Inferior parietal cortex (tissue), 1 donor: Measurements from ENCODE around the gene NEK3.
"Not testable (repeated sequence)": the region's sequence is repeated elsewhere in the genome, so short reads cannot be mapped to it uniquely, and the experiment has no call there.

Experiments used
- DNase-seq: peaks from one replicate; pipeline ENCODE4 v3.0.0-alpha.2; 2016; ENCODE audit errors: extremely low spot score

The NEK3 gene

DNA sequence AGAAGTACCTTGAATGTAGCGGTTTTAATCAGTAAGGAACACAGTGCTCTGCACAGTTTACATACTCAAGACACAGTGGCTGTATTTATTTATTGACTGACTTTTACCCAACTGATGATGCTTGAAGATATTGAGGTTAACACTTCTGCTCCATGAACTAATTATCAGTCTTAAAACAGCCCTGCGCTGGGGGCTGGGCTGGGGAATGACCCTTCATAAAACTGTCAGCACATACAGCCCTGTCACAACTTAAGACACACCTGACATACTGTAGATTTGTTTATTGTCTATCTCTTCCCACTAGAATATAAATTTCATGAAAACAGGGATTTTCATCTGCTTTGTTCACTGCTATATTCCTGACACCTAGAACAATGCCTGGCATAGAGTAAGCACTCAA lies 41.3 kb downstream of the NEK3 start:
- DNase-seq: no peak

DNA sequence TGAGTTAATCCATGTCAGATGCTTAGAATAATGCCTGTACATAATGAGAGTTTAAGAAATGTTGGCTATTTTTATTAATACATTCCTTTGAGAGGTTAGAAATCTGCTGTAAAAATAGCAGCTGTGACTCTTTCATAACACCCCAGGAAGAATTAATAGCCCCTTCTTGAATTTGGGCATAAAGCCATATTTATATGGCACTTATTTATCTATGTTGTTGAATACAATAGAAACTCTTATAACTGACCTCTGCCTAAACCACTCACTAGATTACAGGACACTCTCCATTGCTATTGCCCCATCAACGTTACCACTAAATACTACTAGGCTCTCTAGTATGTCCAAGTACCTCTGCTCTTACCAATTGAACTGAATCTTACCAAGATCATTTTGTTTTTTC lies 46.8 kb downstream of the NEK3 start:
- no peak for DNase-seq

DNA sequence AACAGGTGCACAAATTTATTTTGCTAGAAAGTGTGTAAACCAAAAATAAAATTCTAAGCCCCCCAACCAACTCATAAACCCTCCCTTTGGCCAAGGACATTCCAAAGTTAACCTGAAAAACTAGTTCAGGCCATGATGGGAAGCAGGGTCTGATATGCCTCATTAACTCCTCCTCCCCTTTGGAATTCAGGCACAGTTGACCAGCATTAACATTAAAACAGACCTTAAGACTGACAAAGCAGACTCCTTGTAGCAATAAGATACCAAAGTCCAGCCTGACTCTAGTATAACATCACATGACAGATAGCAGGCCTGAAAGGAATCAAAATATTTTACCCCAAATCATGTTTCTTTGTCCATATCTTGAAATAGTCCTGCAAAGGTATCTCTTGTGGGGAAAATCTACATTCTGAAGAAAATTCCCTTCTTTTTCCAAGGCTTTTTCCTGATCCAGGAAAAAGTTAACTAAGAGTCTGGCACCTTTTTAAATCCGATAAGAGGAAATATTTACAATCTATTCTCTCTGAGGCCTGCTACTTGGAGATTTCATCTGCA lies 50.2 kb downstream of the NEK3 start:
- DNase-seq: no peak

DNA sequence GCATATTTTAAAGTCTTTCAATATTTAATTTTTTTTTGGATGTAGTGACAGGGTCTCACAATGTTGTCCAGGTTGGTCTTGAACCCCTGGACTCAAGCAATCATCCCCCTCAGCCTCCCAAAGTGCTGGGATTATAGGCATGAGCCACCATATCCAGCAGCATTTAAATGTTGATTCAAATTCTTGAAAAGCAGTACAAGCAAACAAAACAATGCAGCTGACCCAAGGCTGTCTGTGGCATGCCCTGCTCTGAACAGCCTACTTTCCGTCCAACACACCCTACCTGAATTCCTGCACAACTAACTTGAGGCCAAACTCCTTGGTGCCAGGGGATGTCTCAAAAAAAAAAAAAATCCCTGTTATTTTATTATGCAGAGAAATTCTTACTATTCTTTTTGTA lies 53.6 kb downstream of the NEK3 start:
- DNase-seq: no peak

DNA sequence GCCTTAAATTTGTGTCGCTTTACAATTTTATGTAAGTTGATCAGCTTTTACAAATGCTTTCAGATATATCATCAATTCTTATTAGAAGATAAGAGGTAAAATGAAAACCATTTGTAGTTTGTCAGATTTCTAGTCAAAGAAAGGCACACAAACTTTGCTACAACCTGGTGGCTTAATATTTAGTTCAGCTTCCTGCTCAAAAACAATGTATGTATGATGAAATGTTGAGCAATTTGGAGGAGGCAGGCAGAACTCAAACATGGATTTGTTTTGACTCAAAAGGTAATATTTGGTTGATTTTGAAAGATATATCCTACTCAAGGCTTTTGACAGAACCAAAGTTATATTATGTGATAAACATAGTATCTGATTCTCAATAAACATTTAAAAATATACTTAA lies 54.8 kb downstream of the NEK3 start:
- DNase-seq: no peak

DNA sequence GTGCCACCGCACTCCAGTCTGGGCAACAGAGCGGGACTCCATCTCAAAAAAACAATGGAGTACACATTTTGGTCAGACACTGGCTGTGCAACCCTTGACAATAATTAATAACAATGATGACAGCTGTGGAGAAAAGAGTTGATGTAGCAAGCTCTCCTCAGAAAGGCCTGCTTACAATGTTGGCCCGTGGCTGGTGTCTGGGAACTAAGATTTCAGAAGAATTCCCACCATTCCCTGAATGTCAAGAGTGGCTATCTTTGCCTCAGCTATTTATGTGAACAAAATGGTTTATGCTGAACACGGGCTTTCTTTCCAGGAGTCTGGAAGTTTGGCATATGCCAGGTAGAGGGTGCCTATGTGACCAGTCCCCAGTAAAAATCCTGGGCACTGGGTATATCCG lies 56.0 kb downstream of the NEK3 start:
- no peak for DNase-seq

DNA sequence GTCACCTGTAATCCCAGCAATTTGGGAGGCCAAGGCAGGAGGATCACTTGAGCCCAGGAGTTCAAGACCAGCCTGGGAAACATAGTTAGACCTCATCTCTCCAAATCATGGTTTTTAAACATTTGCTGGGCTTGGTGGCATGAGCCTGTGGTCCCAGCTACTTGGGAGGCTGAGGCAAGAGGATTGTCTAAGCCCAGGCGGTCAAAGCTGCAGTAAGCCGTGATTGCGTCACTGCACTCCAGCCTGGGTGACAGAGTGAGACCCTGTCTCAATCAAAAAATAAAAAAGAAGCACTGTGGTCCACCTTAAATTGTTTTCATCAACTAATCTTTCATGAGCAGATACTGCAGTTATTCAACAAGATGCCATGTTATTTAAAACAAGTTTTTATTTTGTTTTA lies 57.0 kb downstream of the NEK3 start:
- DNase-seq: not testable (repeated sequence)

DNA sequence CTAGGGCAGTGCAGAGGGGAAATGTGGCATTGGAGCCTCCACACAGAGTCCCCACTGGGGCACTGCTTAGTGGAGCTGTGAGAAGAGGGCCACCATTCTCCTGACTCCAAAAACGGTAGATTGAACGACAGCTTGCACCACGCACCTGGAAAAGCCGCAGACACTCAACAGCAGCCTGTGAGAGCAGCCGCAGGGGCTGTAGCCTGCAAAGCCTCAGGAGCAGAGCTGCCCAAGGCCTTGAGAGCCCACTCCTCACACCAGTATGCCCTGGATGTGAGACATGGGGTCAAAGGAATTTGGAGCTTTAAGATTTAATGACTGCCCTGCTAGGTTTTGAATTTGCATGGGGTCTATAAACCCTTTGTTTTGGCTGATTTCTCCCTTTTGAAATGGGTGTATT lies 62.2 kb downstream of the NEK3 start:
- no peak for DNase-seq

DNA sequence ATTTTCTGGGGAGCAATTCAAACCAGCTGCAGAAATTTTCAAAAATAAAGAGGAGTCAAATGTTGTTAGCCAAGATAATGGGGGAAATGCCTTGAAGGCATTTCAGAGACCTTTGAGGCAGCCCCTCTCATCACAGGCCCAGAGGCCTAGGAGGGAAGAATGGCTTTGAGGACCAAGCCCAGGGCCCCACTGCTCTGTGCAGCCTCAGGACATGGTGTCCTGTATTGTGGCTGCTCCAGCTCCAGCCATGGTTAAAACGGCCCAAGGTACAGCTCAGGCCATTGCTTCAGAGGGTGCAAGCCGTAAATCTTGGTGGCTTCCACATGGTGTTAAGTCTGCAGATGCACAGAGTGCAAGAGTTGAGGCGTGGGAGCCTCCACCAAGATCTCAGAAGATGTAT lies 62.6 kb downstream of the NEK3 start:
- DNase-seq: no peak

DNA sequence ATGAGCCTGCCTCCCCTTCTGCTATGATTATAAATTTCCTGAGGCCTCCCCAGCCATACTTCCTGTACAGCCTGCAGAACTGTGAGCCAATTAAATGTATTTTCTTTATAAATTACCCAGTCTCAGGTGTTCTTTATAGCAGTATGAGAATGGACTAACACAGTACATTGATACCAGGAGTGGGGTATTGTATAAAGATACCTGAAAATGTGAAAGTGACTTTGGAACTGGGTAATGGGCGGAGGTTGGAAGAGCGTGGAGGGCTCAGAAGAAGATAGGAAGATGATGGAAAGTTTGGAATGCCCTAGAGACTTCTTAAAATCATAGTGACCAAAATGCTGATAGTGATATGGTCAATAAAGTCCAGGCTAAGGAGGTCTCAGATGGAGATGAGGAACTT lies 63.3 kb downstream of the NEK3 start:
- DNase-seq: no peak

DNA sequence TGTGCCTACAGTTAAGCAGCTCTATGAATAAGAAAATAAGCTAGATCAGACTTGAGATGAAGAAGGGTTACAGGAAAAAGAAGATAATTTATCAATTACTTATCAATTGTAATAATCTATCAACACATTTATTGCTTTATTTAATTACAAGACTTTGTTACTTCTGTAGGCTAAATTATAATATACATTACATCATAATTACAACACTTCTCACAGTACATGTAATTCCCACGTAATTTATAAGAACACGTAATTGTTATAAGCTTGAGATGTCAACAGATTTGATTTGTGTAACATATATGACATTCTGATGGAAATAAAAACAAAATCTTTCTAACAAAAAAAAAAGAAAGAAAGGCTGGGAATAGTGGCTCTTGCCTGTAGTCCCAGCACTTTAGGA lies 67.3 kb downstream of the NEK3 start:
- no peak for DNase-seq

DNA sequence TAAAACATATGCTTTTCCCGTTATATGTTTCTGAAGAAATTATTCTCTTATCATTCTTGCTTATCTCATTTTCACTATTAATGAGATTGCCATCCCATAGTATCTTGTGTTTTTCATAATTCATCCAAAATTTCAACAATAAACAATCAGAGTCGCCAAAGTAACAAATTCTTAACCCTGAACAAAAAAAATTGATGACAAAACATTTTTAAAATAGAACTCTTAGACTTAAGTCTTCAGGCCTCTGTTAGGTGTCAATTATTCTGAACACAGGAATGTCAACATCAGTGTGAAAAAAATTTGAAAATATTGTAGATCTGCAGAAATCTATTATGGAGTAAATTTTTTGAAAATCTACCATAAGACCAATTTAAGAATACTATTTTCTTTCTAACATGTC lies 67.9 kb downstream of the NEK3 start:
- no peak for DNase-seq

DNA sequence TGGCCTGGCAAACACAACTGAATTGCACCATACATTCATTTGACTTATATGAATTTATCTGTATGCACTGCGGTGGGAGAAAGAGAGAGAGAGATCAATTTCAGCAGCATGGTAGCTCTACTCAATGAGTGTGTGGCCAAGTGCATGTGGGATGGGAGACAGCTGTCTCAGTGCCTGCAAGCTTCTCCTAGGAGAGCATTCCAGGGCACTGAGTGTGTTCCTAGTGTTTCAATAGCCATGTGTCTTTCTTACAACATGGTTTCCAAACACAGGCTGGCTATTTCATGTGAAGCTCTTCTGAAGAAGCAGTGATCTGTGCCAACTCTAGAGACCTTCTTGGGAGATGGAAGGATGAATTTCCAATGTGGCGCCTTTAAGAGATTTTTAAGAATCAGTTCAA lies 74.0 kb downstream of the NEK3 start:
- DNase-seq: no peak

DNA sequence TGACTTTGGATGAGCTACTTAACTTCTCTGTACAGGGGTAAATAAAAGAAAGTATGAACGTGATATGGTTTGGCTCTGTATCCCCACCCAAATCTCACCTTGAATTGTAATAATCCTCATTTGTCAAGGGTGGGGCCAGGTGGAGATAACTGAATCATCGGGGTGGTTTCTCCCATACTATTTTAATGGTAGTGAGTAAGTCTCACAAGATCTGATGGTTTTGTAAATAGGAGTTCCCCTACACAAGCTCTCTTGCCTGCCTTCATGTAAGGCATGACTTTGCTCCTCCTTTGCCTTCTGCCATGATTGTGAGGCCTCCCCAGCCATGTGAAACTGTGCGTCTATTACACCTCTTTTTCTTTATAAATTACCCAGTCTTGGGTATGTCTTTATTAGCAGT lies 74.4 kb downstream of the NEK3 start:
- DNase-seq: not testable (repeated sequence)
